Uterus (tissue), 4 donors: Measurements from ENCODE around the gene PKNOX2. TPM values are rescaled to one million over a fixed set of nuclear protein-coding genes. Genes with fewer than 3 reads are reported as not detected.

ENCODE experiments used
- DNase-seq, 2 donors: peaks; one replicate each; pipeline ENCODE4 v3.0.0-alpha.2; 2019 to 2020
- H3K27ac ChIP-seq, 2 donors: fragments of 200-600 bp; sonication (generic); 1 replicate in 1 of 2; 2 replicates in 1 of 2; pipeline ENCODE4 v1.5.1; 2016 to 2018
- H3K27me3 ChIP-seq, 2 donors: fragments of 200-600 bp; sonication (generic); one replicate each; pipeline ENCODE4 v1.5.1; 2018 to 2019; ENCODE audit warnings: control low read depth in 1 of 2
- H3K36me3 ChIP-seq, 2 donors: fragments of 200-600 bp; sonication (generic); one replicate each; pipeline ENCODE4 v1.5.1; 2019; ENCODE audit warnings: control low read depth in 1 of 2
- H3K4me1 ChIP-seq, 2 donors: fragments of 200-600 bp; sonication (generic); one replicate each; pipeline ENCODE4 v1.5.1; 2018 to 2019; ENCODE audit warnings: control low read depth in 1 of 2
- H3K4me3 ChIP-seq, 2 donors: fragments of 200-600 bp; sonication (generic); 1 replicate in 1 of 2; 2 replicates in 1 of 2; pipeline ENCODE4 v1.5.1; 2018 to 2019; ENCODE audit warnings: mild to moderate bottlenecking in 1 of 2
- H3K9me3 ChIP-seq, 2 donors: fragments of 200-600 bp; sonication (generic); one replicate each; pipeline ENCODE4 v1.5.1; 2019; ENCODE audit warnings: control low read depth in 1 of 2
- POLR2A ChIP-seq, 2 donors: fragments of 450-650 bp; IDR thresholded peaks; one replicate each; pipeline ENCODE4 v1.6.1; 2016; ENCODE audit warnings: antibody characterized with exemption in 2 of 2, mild to moderate bottlenecking in 1 of 2, moderate library complexity in 1 of 2
- intact Hi-C: fragments of 100-400 bp; cut with DNase I; formaldehyde crosslinking; loops from one replicate; pipeline ENCODE4 v1.15.1; 2023; ENCODE audit warnings: low total_unique reads
- total RNA-seq, 4 donors: library from RNA; depleted of rRNA in 3 of 4; stranded (reverse); fragments of >200 nt in 3 of 4; gene quantifications; one replicate each; pipeline versions ENCODE4 v1.1.0 to v1.2.4, GENCODE V29; 2014 to 2023
- TF ChIP-seq, protein P1 (sequence below), 4 experiments: fragments of 200-600 bp in 2 of 4; fragments of 450-650 bp in 2 of 4; sonication (generic) in 2 of 4; IDR thresholded peaks; one replicate each; pipeline ENCODE4 v1.5.1; 2016 to 2019; ENCODE audit warnings: antibody characterized with exemption in 4 of 4, mild to moderate bottlenecking in 2 of 4, moderate library complexity in 1 of 4
- donor health status: DM: yes; HTN: yes; CAD: no.

PKNOX2 gene
- total RNA-seq, 4 donors from 2014 or later: 0.29 to 22.7 (median 3.3) TPM

DNA sequence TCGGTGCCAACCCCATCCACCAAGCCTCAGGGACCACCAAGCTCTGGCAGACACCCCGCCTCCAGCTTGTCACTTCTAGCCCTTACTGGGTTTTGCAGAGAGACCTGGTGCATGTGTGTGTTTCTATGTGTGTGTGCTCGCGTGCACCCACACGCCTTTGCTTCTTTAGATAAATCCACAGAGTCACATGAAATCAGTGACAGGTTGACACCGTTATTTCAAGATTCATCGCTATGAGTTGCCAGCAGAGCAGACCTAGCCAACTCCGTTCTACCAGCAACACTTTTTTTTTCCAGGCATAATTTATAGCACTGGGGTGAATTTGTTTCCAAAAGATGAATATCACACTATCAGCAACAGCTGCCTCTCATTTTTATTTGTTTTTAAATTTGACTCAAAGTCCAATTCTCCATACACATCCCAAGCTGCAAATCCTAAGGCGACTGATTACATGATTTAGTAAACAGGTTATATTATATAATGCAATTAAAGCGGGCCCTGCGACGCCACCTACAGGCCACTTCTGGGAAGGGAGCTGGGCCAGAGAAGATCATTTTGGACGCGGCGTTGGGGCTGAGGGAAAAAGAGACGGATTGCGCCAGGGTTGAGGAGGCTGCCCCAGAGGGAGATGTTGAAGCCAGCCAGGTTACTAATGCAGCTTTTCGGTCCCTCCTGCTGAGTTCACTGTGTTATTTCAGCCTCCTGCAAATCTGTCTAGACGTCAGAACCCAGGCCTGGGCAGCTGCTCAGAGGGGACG is 181.0 kb downstream of the PKNOX2 start:
- H3K9me3 ChIP-seq: no peaks in the 10 kb centered on the region
- H3K27ac ChIP-seq: peak overlapping the region; percentile 64 to 67
- H3K4me1 ChIP-seq: peaks cover 7 to 12% of the 10 kb centered on the region in 2 donors
- H3K4me3 ChIP-seq: no peak overlapping the region
- intact Hi-C loops: loop anchor here (5.0 kb wide), 1 partner anchor 178 kb away; no protein-coding TSS in a partner anchor
- no peak for TF ChIP-seq POLR2A (IDR thresholded peaks at IDR 0.05)
- TF ChIP-seq, protein P1, sequence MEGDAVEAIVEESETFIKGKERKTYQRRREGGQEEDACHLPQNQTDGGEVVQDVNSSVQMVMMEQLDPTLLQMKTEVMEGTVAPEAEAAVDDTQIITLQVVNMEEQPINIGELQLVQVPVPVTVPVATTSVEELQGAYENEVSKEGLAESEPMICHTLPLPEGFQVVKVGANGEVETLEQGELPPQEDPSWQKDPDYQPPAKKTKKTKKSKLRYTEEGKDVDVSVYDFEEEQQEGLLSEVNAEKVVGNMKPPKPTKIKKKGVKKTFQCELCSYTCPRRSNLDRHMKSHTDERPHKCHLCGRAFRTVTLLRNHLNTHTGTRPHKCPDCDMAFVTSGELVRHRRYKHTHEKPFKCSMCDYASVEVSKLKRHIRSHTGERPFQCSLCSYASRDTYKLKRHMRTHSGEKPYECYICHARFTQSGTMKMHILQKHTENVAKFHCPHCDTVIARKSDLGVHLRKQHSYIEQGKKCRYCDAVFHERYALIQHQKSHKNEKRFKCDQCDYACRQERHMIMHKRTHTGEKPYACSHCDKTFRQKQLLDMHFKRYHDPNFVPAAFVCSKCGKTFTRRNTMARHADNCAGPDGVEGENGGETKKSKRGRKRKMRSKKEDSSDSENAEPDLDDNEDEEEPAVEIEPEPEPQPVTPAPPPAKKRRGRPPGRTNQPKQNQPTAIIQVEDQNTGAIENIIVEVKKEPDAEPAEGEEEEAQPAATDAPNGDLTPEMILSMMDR (IDR thresholded peaks at IDR 0.05): peak; percentile 78 to 88 (median 88)
- peak; percentile 88 to 92 for DNase-seq
- no peaks in the 10 kb centered on the region for H3K36me3 ChIP-seq
- no peaks in the 10 kb centered on the region for H3K27me3 ChIP-seq

DNA sequence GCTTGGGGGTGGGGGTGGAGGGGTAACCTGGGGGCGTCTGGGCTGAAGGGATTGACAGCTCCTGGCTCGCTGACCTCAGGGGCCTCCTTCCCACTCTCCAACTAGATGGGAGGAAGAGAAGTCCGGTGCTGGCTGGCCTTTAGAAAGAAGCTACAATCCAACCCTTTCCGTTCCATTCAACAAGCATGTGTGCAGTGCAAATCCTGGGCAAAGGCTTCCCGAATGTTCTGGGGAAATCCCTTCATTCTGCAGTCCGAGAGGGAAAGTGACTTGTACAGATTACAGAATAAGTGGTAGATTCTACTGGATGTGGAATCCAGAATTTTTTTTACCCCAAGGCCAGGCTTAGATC is 181.6 kb downstream of the PKNOX2 start:
- H3K27me3 ChIP-seq: no peaks in the 10 kb centered on the region
- TF ChIP-seq, protein P1 (IDR thresholded peaks at IDR 0.05): no peak
- no peak for TF ChIP-seq POLR2A (IDR thresholded peaks at IDR 0.05)
- H3K4me3 ChIP-seq: no peak overlapping the region
- no peaks in the 10 kb centered on the region for H3K9me3 ChIP-seq
- intact Hi-C loops: loop anchor here (5.0 kb wide), 1 partner anchor 179 kb away; no protein-coding TSS in a partner anchor
- DNase-seq: no peak
- peaks cover 7 to 12% of the 10 kb centered on the region in 2 donors for H3K4me1 ChIP-seq
- no peaks in the 10 kb centered on the region for H3K36me3 ChIP-seq
- H3K27ac ChIP-seq: peak overlapping the region; percentile 64 to 67

DNA sequence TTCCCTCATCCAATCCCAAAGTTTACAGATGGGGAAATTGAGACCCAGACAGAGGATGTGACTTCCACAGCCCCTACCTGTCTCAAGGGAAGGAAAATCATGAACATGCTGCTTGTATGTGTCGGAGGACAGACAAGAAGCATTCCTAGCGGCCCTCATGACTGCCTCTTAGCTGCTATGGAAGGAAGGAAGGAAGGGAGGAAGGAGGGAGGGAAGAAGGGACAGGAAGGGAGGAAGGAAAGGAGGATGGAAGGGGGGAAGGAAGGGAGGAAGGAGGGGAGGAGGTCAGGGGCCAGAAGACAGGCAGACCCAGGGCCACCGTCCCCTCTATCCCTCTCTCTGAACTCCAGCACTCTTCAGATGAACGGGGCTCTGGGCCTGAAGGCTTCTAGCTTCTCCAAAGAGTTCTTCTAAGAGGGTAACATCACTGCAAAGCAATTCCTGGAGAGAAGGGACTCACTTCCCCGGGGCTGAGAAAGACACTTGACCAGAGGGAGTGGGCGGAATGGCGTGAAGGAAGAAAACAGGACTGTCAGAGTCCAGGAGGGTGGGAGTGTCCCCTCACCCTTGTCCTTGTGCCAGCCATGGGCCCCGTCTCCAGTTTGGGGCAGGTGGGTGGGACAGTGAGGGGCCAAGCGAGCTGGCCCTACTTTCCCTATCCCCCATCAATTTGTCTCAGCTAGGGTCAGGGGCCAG is 182.2 kb downstream of the PKNOX2 start:
- Histone ChIP-seq H3K27me3 (no peaks in the 10 kb centered on the region), H3K36me3 (no peaks in the 10 kb centered on the region), H3K27ac (peak overlapping the region; percentile 64 to 67), H3K4me1 (peaks cover 7 to 12% of the 10 kb centered on the region in 2 donors), H3K4me3 (no peak overlapping the region), H3K9me3 (no peaks in the 10 kb centered on the region)
- TF ChIP-seq, protein P1 (IDR thresholded peaks at IDR 0.05): no peak
- no peak for TF ChIP-seq POLR2A (IDR thresholded peaks at IDR 0.05)
- no peak for DNase-seq
- intact Hi-C loops: loop anchor here (5.0 kb wide), 1 partner anchor 179 kb away; no protein-coding TSS in a partner anchor

DNA sequence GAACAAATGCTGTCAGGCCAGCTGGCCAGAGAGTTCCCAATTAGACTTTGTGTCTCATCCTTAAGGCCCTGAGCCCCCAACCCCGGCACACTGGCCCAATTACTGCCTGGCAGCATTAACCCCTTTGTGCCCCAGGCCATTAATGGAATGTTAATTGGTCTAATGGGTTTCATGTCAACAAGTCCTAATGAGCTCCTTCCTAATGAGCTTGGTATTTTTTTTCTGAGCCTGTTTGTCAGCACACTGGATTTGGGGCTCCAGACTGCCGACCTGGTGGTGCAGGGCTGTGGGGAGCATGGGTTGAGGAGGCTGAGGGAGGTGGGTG is 182.7 kb downstream of the PKNOX2 start:
- no peak overlapping the region for H3K4me3 ChIP-seq
- no peaks in the 10 kb centered on the region for H3K36me3 ChIP-seq
- no peaks in the 10 kb centered on the region for H3K9me3 ChIP-seq
- peaks cover 7 to 12% of the 10 kb centered on the region in 2 donors for H3K4me1 ChIP-seq
- TF ChIP-seq, protein P1 (IDR thresholded peaks at IDR 0.05): no peak
- TF ChIP-seq POLR2A (IDR thresholded peaks at IDR 0.05): no peak
- H3K27me3 ChIP-seq: no peaks in the 10 kb centered on the region
- H3K27ac ChIP-seq: peak overlapping the region in 1 of 2 donors; percentile 67
- DNase-seq: no peak
- intact Hi-C loops: loop anchor here (5.0 kb wide), 1 partner anchor 180 kb away; no protein-coding TSS in a partner anchor

DNA sequence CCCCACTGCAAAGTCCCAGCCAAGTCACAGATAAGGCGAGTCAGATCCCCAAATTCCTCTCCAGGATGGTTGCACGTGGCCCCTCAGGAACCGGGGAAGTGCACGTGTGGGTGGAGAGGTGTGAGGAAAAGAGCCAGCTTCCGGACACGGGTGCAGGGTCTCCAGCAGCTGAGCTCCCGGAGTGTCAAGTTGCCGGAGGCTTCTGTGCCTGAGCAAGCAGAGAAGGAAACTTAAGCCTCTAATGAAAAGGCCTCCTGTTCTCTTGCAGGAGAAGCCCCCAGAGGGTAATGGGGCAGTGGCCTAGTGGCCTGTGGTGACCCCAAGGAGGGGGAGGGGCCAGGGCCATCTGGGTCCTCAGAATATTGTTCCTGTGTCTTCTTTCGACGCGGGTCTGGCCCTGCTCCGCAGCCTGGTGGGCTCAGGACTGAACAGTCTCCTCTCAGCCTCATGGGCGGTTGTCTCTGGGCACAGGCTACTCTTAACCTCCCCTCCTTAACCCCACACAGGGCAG is 183.6 kb downstream of the PKNOX2 start:
- no peaks in the 10 kb centered on the region for H3K9me3 ChIP-seq
- TF ChIP-seq, protein P1 (IDR thresholded peaks at IDR 0.05): no peak
- TF ChIP-seq POLR2A (IDR thresholded peaks at IDR 0.05): no peak
- peaks cover 7 to 12% of the 10 kb centered on the region in 2 donors for H3K4me1 ChIP-seq
- no peak overlapping the region for H3K4me3 ChIP-seq
- DNase-seq: no peak
- intact Hi-C loops: loop anchor here (5.0 kb wide), 1 partner anchor 181 kb away; no protein-coding TSS in a partner anchor
- no peaks in the 10 kb centered on the region for H3K27me3 ChIP-seq
- no peaks in the 10 kb centered on the region for H3K36me3 ChIP-seq
- no peak overlapping the region for H3K27ac ChIP-seq
